ENCODE measurements around the gene DHH. TPM values are rescaled to one million over a fixed set of nuclear protein-coding genes. Genes with fewer than 3 reads are reported as not detected.

DHH gene
- total and polyA plus RNA-seq, 9 of the 15 experiments (the other 6 are each of a cell fraction or from before 2014, with no cell fraction given), result 0.07 to 2.6 (median 0.54) TPM

GRCh38 chr12:49131051-49131893 is 36.7 kb upstream of the DHH start, which contains the start of gene TUBA1B (continued):
- 0 out of 2 replicates have a peak, but pooled peaks have one; percentile 15 for TF ChIP-seq ETS1 (conservative IDR thresholded peaks at IDR 0.05; ENCODE audit: control insufficient read depth, low read depth, low read length)
- no peak for TF ChIP-seq PBX2 (CRISPR knock-in tag; IDR thresholded peaks at IDR 0.05; ENCODE audit: low read depth)
- TF ChIP-seq PBX2 (tag; conservative IDR thresholded peaks at IDR 0.05; ENCODE audit: low read depth), result no peak
- TF ChIP-seq ZNF324 (CRISPR knock-in tag; IDR thresholded peaks at IDR 0.05), result no peak; the same call in 1 of the 2 replicates
- TF ChIP-seq ZNF830 (CRISPR knock-in tag; IDR thresholded peaks at IDR 0.05), result no peak
- TF ChIP-seq SAFB2 (IDR thresholded peaks at IDR 0.05; ENCODE audit: borderline replicate concordance, low read depth, low read length, severe bottlenecking), result no peak
- TF ChIP-seq DMBX1 (CRISPR knock-in tag; IDR thresholded peaks at IDR 0.05; ENCODE audit: borderline replicate concordance), result no peak; the same call in 1 of the 2 replicates
- no peak for TF ChIP-seq ZKSCAN8 (CRISPR knock-in tag; IDR thresholded peaks at IDR 0.05)
- TF ChIP-seq PHF20 (IDR thresholded peaks at IDR 0.05; ENCODE audit: partially characterized antibody), result no peak
- peak; percentile 98 for TF ChIP-seq KDM5B (IDR thresholded peaks at IDR 0.05; ENCODE audit: insufficient replicate concordance, low read depth, low read length)
- TF ChIP-seq HIVEP1 (CRISPR knock-in tag; IDR thresholded peaks at IDR 0.05), result no peak
- 0 out of 2 replicates have a peak, but pooled peaks have one; percentile 56 for TF ChIP-seq ZNF609 (CRISPR knock-in tag; IDR thresholded peaks at IDR 0.05; ENCODE audit: borderline replicate concordance)
- TF ChIP-seq ZNF124 (CRISPR knock-in tag; IDR thresholded peaks at IDR 0.05), result no peak
- TF ChIP-seq CBX8 (IDR thresholded peaks at IDR 0.05; ENCODE audit: borderline replicate concordance, extremely low read depth, low read depth, low read length, poor library complexity, severe bottlenecking), result no peak
- TF ChIP-seq ELK1 (CRISPR knock-in tag; IDR thresholded peaks at IDR 0.05), result no peak
